ENCODE data around the gene PTPRM.

DNA sequence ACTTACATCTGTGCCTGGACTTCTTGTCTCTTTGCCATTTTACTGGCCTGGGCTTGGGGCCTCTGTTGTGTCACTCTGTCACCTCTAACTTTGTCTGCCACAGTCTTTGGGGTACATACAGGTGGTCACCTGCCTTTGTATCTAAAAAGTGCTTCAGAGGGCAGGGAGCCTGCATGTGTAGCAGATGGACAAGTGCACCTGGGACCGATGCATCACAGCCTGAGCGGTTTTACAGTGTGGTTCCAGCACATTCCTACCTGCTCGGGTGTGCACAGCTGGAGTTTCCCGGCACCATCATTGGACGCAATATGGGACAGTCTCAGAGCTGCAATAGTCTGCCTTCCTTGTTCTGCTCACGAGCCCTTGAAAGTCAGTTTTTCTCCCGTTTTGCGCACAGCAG, 792.4 kb downstream of the PTPRM start:
- no peak for TF ChIP-seq CTCF (IDR thresholded peaks at IDR 0.05)
- no peak for TF ChIP-seq POLR2AphosphoS5 (IDR thresholded peaks at IDR 0.05; ENCODE audit: low read depth, low read length)

Data from Panc1 (cell line).